NCI-H2196 treated with DMSO at 0.1 percent for 48 hours (cell line): ENCODE data around the gene MFAP3.

ENCODE experiments used
- DNase-seq: peaks from one replicate; lab custom pipeline; 2025; ENCODE audit not compliant: unreplicated experiment; lab: John Stamatoyannopoulos, UW

The MFAP3 gene

GRCh38 chr5:154090656-154091055, 51.9 kb downstream of the MFAP3 start:
- DNase-seq: no peak

- DNase-seq: no peak
Measured at GRCh38 chr5:154092356-154093141, 53.8 kb downstream of the MFAP3 start.

- no peak for DNase-seq
Measured at GRCh38 chr5:154093142-154093532, 54.4 kb downstream of the MFAP3 start.

DNA sequence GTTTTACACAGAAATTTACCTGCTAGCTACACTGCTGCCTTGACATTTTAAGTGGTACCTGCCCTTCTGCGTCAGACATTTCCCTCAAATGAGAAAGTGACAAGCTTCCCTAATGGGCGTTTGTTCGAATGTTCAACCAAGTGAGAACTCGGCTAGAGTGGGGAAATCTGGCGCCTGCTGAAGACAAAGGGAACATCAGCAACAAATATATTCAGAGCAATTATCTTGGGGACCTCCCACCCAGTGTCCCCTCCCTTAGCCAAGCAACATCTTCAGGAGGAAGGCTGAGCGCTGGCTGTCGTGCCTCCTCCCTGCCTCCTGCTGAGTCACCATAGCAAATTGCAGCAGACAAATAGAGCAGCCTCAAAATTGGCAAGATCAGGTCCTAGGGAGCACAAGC, 57.1 kb downstream of the MFAP3 start:
- no peak for DNase-seq

DNA sequence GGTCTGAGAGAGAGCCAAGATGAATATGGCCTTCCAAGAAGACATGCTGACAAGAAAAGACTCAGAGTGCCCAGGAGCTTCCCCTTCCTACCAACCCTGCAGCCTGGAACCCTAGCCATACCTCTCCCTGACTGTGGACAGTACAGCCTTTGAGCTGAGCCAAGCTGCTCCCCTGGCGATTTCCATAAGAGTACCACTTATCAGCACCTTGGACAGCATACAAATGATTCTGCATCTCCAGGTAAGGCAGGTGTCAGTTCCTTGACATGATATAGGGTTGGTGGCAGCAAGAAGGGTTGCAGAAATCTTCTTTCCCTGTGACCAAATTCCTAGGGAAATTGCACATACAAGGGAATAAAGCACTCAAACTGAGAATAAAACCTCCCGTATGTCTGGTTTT, 58.3 kb downstream of the MFAP3 start:
- no peak for DNase-seq

GRCh38 chr5:154098465-154098864, 59.7 kb downstream of the MFAP3 start:
- DNase-seq: no peak

DNA sequence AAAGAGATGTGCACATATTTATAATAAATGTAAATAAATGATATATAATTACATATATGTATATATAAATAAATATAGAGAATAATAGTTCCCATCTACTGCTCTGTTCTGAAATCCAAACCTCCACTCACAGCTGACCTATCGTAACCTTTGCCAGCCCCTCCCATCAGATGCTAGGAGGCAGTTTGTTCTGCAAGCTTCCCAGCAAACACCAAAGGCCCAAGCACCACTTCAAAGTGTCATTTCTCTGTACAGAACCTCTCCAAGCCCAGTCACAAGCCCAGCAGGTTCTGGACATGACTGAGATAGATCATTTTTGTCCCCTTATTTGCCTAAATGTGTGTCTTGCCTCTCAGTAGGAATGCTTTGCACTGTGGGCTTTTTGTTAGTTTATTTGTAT, 62.4 kb downstream of the MFAP3 start:
- no peak for DNase-seq

DNA sequence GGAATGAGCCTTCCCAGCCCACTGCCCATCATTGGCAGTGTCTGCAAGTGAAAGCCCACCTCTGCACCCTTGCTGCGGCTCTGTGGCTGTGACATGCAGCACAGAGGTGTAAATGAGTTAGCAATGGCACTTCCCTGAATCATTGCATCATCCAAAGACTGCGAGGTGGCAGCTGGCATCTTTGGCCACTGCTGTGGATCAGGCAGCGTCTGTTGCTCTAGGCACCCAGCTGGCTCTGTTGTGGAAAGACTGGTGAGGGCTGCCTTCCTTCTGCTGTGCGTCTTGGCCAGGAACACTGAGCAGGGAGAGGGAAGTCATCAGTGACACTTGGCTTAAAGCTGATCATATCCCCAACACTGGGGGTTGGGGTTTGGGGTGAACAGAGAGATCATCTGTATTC, 64.5 kb downstream of the MFAP3 start:
- no peak for DNase-seq
